Prostate gland (tissue), 2 donors: Measurements from ENCODE around the gene DHX30.

Source experiments
- CTCF ChIP-seq, 4 experiments: fragments of 200-600 bp in 2 of 4; fragments of 450-650 bp in 2 of 4; sonication (generic) in 2 of 4; IDR thresholded peaks; 1 replicate in 3 of 4; 2 replicates in 1 of 4; pipeline ENCODE4 v1.5.1; 2016 to 2019; ENCODE audit warnings: antibody characterized with exemption in 4 of 4, mild to moderate bottlenecking in 2 of 4, moderate library complexity in 2 of 4
- POLR2A ChIP-seq: fragments of 450-650 bp; IDR thresholded peaks from one replicate; pipeline ENCODE4 v1.6.1; 2016; ENCODE audit warnings: antibody characterized with exemption, mild to moderate bottlenecking
- POLR2AphosphoS5 ChIP-seq: sonication (generic); formaldehyde crosslinking; IDR thresholded peaks from one replicate; pipeline ENCODE4 v1.6.1; 2017; ENCODE audit warnings: antibody characterized with exemption

- TF ChIP-seq CTCF (IDR thresholded peaks at IDR 0.05) = no peak
- no peak for TF ChIP-seq POLR2A
- TF ChIP-seq POLR2AphosphoS5 = no peak
These were observed 81.7 kb downstream of the DHX30 start for GRCh38 chr3:47884603-47885002.
